GM19438 (cell line): ENCODE measurements around the gene RBM4B.
"Not testable (repeated sequence)": the region's sequence is repeated elsewhere in the genome, so short reads cannot be mapped to it uniquely, and the experiment has no call there.

Source experiments
- ATAC-seq: cut with Tn5 transposase; IDR thresholded peaks from one replicate; pipeline ENCODE4 v1.9.1; 2021; ENCODE audit warnings: low read depth; ENCODE audit not compliant: unreplicated experiment

The RBM4B gene

DNA sequence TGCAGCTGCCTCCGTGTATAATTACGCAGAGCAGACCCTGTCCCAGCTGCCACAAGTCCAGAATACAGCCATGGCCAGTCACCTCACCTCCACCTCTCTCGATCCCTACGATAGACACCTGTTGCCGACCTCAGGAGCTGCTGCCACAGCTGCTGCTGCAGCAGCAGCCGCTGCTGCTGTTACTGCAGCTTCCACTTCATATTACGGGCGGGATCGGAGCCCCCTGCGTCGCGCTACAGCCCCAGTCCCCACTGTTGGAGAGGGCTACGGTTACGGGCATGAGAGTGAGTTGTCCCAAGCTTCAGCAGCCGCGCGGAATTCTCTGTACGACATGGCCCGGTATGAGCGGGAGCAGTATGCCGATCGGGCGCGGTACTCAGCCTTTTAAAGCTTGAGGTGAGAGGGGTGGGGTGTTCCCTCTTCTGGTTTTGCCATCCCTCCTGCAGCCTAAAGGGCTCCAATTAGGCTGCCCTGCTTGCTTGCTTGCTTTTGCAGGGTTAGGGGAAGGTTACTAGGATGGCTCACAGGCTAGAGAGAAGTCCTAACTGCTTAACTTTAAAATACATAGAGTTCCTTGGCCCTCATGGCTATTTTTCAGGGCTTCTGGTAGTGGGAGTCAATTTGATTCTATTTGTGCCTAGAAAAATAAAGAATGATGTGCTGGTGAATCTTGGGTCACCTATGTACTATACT is 33.8 kb downstream of the RBM4B start:
- no peak for ATAC-seq

DNA sequence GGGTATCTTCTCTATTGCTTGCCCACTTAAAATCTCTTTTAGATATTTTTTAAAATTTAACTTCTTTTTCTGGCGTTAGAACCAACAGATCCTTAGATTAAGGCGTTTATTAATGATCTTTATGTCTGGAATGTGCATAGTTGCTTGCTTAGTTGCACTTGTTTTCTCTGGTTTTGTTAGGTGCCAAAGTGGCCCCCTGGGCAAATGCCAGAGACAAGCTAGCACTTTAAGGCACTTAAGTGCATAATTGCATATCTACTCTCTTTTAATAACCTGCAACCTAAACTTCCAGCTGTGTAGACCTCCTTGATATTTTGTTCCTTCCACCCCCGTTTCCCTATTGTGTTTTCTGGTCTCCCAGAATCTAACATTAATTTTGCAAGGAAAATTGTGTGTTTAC is 35.9 kb downstream of the RBM4B start:
- ATAC-seq, result no peak

DNA sequence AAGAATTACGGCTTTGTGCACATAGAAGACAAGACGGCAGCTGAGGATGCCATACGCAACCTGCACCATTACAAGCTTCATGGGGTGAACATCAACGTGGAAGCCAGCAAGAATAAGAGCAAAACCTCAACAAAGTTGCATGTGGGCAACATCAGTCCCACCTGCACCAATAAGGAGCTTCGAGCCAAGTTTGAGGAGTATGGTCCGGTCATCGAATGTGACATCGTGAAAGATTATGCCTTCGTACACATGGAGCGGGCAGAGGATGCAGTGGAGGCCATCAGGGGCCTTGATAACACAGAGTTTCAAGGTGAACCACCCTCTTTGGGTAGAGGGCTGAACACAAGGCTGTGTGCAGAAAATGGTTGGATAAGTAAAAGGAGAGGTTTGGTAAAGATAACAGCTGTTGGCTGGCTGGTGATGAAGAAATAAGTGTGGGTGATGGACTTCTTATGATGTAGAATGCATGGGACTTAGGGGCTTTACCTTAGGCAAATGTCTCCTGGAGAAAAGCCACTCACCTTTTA is 37.8 kb downstream of the RBM4B start:
- not testable (repeated sequence) for ATAC-seq

DNA sequence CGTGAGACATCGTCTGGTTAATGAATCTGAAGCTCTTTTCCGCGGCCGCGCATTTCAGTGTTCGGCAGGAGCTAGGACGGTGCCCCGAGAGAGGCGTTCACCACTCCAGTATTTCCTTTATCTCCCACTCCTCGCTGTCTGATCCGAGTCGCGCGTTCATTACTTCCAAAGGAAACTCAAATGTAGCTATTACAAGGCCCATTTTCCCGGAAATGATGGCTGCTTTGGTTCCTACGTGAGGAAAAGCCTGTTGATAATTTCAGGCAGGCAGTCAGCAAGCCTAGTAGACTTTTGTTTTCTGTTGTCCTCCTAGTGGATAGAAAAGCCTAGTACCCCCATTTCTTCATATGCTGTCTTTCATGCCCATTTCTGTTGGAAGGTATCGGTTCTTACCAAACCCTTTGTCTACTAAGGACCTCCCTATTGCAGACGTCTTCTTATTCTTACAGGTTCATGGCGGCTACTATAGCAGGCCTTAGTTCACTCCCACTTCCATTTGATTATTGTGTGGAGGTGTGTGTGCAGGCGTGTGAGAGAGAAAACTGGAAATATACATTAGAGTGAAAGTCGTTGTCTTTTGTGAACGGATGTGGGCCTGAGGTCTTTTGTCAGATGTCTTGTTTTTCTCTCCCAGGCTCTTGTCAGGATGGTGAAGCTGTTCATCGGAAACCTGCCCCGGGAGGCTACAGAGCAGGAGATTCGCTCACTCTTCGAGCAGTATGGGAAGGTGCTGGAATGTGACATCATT is 38.4 kb downstream of the RBM4B start:
- ATAC-seq, result no peak

DNA sequence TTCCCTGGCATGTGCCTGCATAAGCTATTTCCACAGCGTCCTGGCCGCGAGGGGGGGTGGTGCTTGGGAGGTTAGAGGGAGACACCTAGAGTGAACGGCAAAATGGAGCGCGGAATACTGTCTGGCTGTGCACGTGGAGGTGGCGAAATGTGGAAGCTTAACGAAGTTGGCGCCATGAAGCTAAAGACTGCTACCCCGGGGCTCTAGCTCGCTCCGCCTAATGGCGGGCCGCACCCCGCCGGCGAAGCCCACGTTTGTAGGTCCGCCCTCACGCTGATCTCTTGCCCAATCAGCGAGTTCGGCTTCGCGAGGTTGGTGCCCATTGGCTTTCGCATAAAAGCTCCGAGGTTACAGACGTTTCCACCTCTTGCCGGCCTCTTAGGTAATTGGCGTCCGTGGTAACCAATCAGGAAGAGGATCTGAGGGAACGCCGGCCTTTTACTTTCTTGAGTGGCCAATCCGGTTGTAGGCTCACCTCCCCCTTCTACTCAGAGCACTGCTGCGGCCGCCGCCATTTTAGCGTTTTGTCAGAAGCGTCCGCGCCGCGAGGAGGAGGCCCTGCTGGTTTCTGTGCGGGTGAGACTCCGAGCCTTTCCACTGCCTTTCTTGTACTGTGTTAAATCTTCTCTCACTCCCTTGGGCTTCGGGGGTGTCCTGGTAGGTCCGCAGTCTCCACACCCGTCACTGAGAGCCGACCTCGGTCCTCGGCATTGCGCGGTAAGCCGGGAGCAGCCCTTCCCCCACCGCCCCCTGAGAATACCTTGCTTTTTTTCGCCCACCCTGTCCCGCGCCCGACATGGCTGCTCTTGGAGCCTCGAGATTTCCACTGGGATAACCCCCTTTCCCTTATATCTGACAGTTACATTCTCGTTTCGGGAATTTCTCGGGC is 39.3 kb downstream of the RBM4B start, which contains the start of gene RBM4:
Gene RBM4 (plus strand): TSS at position 527 of the 889 bp plus-strand sequence. CDS start 1,009 bp downstream, outside the sequence.
- peak; percentile 90 for ATAC-seq

DNA sequence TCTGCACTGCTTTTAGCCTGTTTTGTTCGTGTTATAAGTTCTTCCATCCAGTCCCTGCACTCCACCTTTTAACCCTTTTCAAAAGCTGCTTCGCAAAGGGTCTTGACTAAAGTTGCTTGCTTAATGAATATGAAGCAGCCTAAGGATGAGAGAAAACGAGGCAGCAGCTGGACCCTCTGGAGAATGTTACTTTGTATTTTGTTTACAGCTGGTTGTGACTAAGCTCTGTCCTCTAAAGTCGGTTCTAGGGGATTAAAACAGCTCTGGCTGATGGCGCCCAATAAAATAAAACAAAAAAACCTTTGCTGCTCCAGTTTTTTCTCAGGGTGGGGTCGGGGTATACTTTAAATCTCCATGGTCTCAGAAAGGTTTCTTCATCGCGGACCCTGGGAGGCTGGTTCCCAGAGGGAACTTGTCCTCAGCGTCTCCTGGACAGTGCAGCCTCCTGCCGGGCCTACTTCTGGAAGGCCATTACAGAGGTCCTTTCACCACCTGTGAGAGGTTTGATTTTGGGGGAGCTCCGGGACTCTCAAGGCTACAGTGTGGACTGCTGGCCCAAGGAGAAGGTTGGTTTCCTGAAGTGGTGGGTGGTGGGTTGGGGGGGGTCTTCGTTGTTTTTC is 40.0 kb downstream of the RBM4B start:
- no peak for ATAC-seq

DNA sequence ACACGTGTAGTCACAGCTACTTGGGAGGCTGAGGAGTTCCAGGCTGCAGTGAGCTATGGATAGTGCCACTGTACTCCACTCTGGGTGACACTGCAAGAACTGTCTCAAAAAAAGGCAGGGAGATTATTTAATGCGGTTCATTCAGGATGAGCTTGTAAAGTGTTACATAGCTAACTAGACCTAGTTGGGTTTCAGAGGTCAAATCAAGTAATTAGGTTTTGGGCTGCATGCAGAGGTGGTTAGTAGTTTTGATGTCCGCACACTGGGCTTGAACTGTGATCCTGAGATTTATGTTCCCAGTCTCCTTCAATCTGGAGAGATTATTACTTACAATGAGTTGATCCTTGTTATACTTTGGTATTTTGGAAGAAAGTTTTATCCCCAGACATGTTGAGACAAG is 41.3 kb downstream of the RBM4B start:
- no peak for ATAC-seq

DNA sequence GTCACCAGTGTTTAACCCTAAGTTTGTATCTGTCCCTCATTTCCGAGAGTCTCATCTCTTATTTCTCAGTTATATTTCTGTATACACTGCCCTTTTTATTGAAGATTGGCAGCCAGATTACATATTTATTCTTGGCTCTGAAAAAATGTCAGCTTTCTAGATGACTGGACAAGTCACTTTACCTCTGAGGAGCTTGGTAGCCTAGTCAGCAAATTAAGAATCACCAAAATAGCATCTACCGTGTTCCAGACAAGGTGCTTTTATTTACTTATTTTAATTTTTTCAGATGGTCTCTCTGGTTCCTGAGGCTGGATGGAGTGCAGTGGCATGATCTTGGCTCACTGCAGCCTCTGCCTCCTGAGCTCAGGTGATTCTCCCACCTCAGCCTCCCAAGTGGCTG is 44.7 kb downstream of the RBM4B start:
- ATAC-seq, result no peak

DNA sequence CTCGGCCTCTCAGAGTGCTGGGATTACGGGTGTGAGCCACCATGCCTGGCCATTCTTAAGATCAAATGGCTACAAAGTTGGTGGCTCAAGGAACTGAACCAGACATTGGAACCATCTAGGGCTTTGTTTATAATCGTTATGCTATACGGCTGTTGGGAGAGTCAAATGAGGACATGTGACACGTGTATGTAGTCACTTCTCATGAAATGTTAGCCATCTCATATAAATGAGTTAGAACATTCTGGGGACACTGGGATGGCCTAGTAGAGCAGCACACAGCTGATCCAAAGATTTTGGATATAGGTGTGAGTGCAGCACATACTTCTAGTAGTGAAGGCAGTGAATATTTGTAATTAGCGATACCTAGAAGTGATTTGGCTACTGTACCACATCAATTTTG is 45.8 kb downstream of the RBM4B start:
- no peak for ATAC-seq

DNA sequence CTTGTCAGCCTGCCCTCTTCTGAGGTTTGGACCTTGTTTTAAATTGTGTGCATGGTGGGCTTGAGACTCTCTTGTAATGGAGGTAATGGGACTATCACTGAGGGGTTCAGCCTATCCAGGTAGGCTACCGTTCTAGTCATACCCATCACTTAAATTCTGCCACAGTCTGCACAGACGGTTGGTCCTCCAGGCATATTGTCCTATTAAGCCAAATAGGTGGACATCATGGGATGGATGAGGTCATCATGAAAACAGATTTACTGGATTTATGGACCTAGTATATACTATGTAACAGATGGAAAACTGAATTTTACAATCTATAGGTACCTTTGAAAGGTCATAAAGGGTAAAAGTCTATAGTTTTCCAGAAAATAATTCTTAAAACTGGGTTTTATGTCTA is 48.3 kb downstream of the RBM4B start:
- ATAC-seq, result no peak

DNA sequence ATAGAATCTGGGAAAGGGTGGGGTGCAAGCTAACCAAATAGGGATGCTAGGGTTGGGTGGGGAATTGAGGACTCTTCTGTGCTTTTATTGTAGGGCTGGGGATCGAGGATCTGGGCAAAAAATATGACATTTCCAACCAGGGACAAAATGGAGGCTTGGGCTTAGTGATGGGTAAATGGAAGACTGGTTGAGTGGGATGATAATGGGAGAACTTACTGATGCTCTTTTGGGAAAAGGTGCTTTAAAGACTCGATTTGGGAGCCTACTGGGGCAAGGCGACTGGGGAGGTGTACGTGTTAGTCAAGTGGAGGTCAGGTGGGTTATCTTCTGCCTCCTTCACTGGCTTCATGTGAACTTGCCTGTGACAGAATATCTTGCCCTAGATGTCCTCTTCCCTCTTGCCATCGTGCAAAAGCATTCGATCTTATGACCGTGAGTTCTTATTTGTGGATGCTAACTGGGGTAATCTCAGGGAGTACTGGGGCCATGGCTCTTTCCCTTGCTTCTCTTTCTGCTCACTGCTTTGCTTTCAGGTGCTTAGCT is 49.6 kb downstream of the RBM4B start:
- ATAC-seq, result no peak

DNA sequence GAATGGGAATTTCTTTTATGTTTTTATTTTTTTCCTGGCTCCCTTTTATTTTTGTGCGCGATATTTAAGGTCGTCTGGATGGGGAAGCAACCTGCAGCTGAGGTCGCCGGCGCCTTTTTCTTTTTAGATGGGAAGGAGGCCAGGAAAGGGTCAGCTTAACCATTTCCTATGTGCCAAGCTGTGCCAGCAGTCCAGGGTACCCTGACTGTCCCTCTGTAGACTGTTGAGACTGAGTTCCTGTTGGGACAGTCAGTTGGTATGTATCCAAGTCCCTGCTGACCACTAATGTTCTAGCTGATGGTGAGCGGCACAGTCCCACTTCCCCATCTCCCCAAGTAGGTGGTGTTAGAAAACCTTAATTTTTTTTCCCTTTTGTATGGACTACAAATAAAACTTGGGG is 50.8 kb downstream of the RBM4B start:
- no peak for ATAC-seq

DNA sequence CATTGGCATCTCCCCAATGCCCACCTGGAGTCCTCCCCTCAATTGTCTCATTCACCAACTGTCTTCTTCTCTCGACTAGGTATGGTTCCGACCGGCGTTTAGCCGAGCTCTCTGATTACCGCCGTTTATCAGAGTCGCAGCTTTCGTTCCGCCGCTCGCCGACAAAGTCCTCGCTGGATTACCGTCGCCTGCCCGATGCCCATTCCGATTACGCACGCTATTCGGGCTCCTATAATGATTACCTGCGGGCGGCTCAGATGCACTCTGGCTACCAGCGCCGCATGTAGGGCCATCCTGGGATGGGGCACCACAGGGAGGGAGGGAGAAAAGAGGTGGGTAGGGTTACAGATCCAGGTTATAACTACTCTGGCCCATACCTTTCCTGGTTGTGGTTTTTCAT is 51.3 kb downstream of the RBM4B start:
- ATAC-seq, result no peak

DNA sequence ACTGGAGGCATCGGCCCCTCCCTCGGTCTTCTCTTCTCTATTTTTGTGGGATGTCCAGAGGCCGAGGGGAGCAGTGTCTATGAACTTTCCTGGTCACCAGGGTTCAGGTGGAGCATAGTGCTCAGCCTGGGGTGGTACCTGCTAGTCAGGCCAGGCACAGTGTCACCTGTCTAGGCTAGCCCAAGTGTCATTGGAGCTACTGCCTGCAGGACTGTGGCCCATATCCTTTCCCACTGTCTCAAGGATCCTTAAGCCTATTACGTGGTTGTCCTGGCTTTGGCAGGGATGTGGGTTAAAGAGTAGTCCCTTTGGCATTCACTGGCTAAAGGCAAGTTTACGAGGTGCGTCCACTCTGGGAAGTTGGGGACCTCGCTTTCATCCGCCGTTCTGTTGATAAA is 51.9 kb downstream of the RBM4B start:
- ATAC-seq, result no peak

DNA sequence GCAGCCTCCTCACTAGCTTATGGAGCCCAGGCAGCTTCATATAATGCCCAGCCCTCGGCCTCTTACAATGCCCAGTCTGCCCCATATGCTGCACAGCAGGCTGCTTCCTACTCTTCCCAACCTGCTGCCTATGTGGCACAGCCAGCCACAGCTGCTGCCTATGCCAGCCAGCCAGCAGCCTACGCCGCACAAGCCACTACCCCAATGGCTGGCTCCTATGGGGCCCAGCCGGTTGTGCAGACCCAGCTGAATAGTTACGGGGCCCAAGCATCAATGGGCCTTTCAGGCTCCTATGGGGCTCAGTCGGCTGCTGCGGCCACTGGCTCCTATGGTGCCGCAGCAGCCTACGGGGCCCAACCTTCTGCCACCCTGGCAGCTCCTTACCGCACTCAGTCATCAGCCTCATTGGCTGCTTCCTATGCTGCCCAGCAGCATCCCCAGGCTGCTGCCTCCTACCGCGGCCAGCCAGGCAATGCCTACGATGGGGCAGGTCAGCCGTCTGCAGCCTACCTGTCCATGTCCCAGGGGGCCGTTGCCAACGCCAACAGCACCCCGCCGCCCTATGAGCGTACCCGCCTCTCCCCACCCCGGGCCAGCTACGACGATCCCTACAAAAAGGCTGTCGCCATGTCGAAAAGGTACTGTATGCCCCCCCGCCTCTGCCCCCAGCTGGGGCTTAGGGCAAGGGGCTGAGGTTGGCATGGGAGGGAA is 52.5 kb downstream of the RBM4B start:
- ATAC-seq, result no peak

DNA sequence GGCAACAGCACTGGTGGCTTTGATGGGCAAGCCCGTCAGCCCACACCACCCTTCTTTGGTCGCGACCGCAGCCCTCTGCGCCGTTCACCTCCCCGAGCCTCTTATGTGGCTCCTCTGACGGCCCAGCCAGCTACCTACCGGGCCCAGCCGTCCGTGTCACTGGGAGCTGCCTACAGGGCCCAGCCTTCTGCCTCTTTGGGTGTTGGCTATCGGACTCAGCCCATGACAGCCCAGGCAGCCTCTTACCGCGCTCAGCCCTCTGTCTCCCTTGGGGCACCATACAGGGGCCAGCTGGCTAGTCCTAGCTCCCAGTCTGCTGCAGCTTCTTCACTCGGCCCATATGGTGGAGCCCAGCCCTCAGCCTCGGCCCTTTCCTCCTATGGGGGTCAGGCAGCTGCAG is 53.2 kb downstream of the RBM4B start:
- no peak for ATAC-seq

DNA sequence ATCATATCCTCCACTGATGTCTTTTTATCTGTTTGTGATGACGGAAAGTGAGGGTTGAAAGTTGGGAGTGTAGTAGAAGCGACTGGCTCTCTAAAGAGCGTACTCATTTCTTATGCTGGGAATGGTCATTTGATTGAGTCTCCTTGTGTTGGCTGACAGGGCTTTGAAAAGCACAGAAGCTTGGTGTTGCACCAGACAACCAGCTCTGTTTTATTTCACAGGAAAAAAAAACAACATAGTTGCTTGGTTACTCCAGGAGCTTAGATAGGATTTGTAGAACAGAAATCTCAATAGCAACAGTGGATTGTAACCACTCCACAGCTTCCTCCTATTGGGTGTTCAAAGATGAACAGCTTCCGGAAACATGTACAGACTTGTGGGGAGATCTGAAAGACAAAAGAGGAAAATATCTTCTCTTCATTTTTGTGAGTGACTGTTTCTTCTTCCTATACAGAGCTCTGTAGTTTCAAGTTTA is 58.6 kb downstream of the RBM4B start:
- ATAC-seq, result no peak

DNA sequence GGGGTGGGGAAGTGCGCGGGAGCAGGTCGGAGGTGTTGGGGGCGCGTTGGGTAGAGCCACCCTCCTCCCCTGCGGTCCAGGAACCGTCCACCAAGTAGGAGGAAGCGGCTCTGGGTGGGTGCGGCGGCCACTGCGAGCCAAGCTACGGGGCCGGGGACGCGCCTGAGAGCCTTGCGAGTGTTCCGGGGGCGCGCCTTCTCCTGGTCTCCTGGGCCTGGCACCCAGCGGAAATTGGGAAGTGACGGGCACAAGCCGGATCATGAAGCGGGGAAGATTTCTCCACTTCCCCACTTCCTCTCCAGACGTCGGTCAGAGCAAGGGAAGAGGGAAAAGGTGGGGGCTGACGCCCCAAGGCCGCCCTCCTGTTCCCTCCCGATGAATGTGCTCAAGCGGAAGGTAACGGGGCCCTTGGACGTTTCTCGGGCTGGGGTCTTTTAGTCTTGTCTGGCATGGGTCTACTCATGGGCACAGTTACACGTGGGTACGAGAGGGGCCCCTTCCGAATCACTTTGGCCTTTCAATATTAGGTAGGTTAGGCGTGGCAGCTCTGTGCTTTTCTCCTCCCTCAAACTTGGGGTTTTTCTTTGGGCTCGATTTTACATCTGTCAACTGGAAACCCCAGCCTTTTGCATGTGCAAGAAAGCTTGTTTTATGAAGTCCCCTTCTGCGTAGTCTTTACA is 60.4 kb downstream of the RBM4B start:
- no peak for ATAC-seq
